ENCODE measurements around the gene AKAIN1.

GRCh38 chr18:5196253-5197031, 615 bp downstream of the AKAIN1 start:
- TF ChIP-seq CTCF (IDR thresholded peaks at IDR 0.05; ENCODE audit: poor library complexity, severe bottlenecking) = no peak
- TF ChIP-seq POLR2AphosphoS5 (IDR thresholded peaks at IDR 0.05) = no peak
- no peak for TF ChIP-seq EP300 (conservative IDR thresholded peaks at IDR 0.05; ENCODE audit: poor library complexity, severe bottlenecking)
